K562 (cell line): Measurements from ENCODE around the gene HLF. TPM values are rescaled to one million over a fixed set of nuclear protein-coding genes. Genes with fewer than 3 reads are reported as not detected.
A peak's percentile ranks its signal among the peaks of the same experiment; 100 is the strongest.

ENCODE experiments used
- ATAC-seq: fragments of 200-7000 bp; cut with Tn5 transposase; 3 replicates; pipeline ENCODE4 v1.9.1; 2020; ENCODE audit warnings: moderate library complexity
- BruUV-seq: library from RNA; stranded (reverse); fragments of 400-500 nt; replicated peaks from 2 replicates; lab custom pipeline; 2021; lab: Mats Ljungman, UMichigan
- CTCF ChIA-PET: fragments of 300-600 bp; formaldehyde crosslinking; extraction: SDS; loops from one replicate; lab custom pipeline; 2021; ENCODE audit warnings: low intra/inter-chr PET ratio; lab: Yijun Ruan, JAX
- POLR2A ChIA-PET: fragments of 300-600, 350-650 bp; sonication (Branson Sonifier 250); formaldehyde crosslinking; extraction: SDS; loops from one replicate; lab custom pipeline; 2021; ENCODE audit warnings: antibody characterized with exemption, inconsistent platforms; lab: Yijun Ruan, JAX
- DNase-seq, 4 experiments: peaks; one replicate each; pipeline versions ENCODE4 v3.0.0 to v3.0.0-alpha.2; 2011 to 2018; ENCODE audit warnings: low spot score in 3 of 4, mixed read lengths in 3 of 4; ENCODE audit errors: extremely low read depth in 1 of 4
- FAIRE-seq: peaks from 2 replicates; lab custom pipeline; 2011; peaks lifted over from hg19 to GRCh38; lab: Jason Lieb, UNC
- H2AFZ ChIP-seq: 2 replicates; pipeline ENCODE4 v1.6.0; 2011; ENCODE audit warnings: low read depth, low read length, control low read depth, inconsistent platforms
- H3K27ac ChIP-seq: fragments of 200-600 bp; 3 replicates; pipeline ENCODE4 v1.8.0; 2011; ENCODE audit warnings: low read depth, mild to moderate bottlenecking, control low read depth, inconsistent platforms, low read length, moderate library complexity, mixed read lengths; ENCODE audit errors: extremely low read depth
- H3K27me3 ChIP-seq, 2 experiments: fragments of 300-600 bp in 1 of 2; 2 replicates in 1 of 2; 3 replicates in 1 of 2; pipeline versions ENCODE4 v1.6.0 to v1.8.0; 2011; ENCODE audit warnings: inconsistent platforms in 2 of 2, low read length in 2 of 2, mild to moderate bottlenecking in 1 of 2, mixed read lengths in 1 of 2, moderate library complexity in 1 of 2; ENCODE audit not compliant: control insufficient read depth in 2 of 2, insufficient read depth in 2 of 2
- H3K36me3 ChIP-seq: fragments of 300-600 bp; 3 replicates; pipeline ENCODE4 v1.8.0; 2011; ENCODE audit warnings: mild to moderate bottlenecking, low read length, inconsistent platforms; ENCODE audit not compliant: control insufficient read depth, insufficient read depth
- H3K4me1 ChIP-seq, 2 experiments: fragments of 200-600 bp in 1 of 2; replicated peaks in 1 of 2; 2 replicates in 1 of 2; 3 replicates in 1 of 2; pipeline versions ENCODE4 v1.5.1 to v1.8.0; 2011; ENCODE audit warnings: inconsistent platforms in 2 of 2, low read length in 2 of 2, mild to moderate bottlenecking in 1 of 2, mixed read lengths in 1 of 2, moderate library complexity in 1 of 2; ENCODE audit not compliant: control insufficient read depth in 2 of 2, insufficient read depth in 2 of 2
- H3K4me2 ChIP-seq: 2 replicates; pipeline ENCODE4 v1.6.1; 2011; ENCODE audit warnings: low read length, control low read depth, inconsistent platforms, mixed read lengths; ENCODE audit not compliant: insufficient read depth
- H3K4me3 ChIP-seq: fragments of 200-600 bp; sonication (generic), shearing (Covaris generic); 2 replicates; pipeline ENCODE4 v1.5.1; 2016; ENCODE audit warnings: control low read depth, inconsistent platforms
- H3K79me2 ChIP-seq: fragments of 200-600 bp; 3 replicates; pipeline ENCODE4 v1.8.0; 2011; ENCODE audit warnings: low read length, inconsistent platforms; ENCODE audit not compliant: control insufficient read depth, insufficient read depth
- H3K9ac ChIP-seq, 2 experiments: 2 replicates each; pipeline versions ENCODE4 v1.6.0 to v1.6.1; 2011; ENCODE audit warnings: low read depth in 2 of 2, low read length in 2 of 2, control low read depth in 1 of 2, inconsistent platforms in 1 of 2, mild to moderate bottlenecking in 1 of 2, mixed read lengths in 1 of 2; ENCODE audit not compliant: insufficient read depth in 1 of 2
- H3K9me1 ChIP-seq: one replicate; pipeline ENCODE4 v1.6.0; 2011; ENCODE audit warnings: inconsistent platforms, mild to moderate bottlenecking, low read length, moderate library complexity; ENCODE audit not compliant: control insufficient read depth, insufficient read depth
- H3K9me3 ChIP-seq: replicated peaks from 2 replicates; pipeline ENCODE4 v1.5.1; 2011; ENCODE audit warnings: low read depth, low read length, inconsistent platforms; ENCODE audit not compliant: control insufficient read depth, insufficient read depth
- H4K20me1 ChIP-seq: replicated peaks from 2 replicates; pipeline ENCODE4 v1.6.1; 2011; ENCODE audit warnings: low read length, inconsistent platforms, mixed read lengths; ENCODE audit not compliant: control insufficient read depth, insufficient read depth
- CREB3 ChIP-seq: fragments of 450-650 bp; conservative IDR thresholded peaks from 2 replicates; pipeline ENCODE4 v1.6.1; 2016; ENCODE audit warnings: missing genetic modification characterization, low read depth, mild to moderate bottlenecking, missing compliant biosample characterization, moderate library complexity
- NFE2L1 ChIP-seq: fragments of 450-650 bp; IDR thresholded peaks from 2 replicates; pipeline ENCODE4 v1.6.1; 2016; ENCODE audit warnings: missing genetic modification characterization, low read depth, mild to moderate bottlenecking, missing compliant biosample characterization, moderate library complexity, borderline replicate concordance
- ZBTB26 ChIP-seq: fragments of 450-650 bp; formaldehyde crosslinking; IDR thresholded peaks from 2 replicates; pipeline ENCODE4 v1.4.0; 2022; ENCODE audit warnings: missing genetic modification characterization
- ZBTB40 ChIP-seq, 2 experiments: fragments of 450-650 bp in 1 of 2; sonication (generic) in 1 of 2; formaldehyde crosslinking in 1 of 2; IDR thresholded peaks; 2 replicates each; pipeline versions ENCODE4 v1.7.1 to v1.9.0; 2016 to 2022; ENCODE audit warnings: inconsistent platforms in 1 of 2, mild to moderate bottlenecking in 1 of 2, missing genetic modification reagents in 1 of 2
- WGBS: fragments of 100-300 bp; shearing (Covaris generic); methylation state at CpG from one replicate; pipeline ENCODE4 v1.1.6; 2016; ENCODE audit warnings: low coverage, mixed read lengths; ENCODE audit not compliant: insufficient coverage; ENCODE audit errors: missing lambda C conversion rate; 5-methylcytosine and 5-hydroxymethylcytosine counted together
- in situ Hi-C: fragments of 300-500 bp; cut with MboI; formaldehyde crosslinking; loops from 4 replicates; pipeline ENCODE4 v1.15.0; 2018; ENCODE audit warnings: inconsistent platforms, mixed read lengths
- intact Hi-C: fragments of 100-400 bp; cut with micrococcal nuclease; formaldehyde crosslinking; loops from 2 replicates; pipeline ENCODE4 v1.14.2; 2022
- polyA plus RNA-seq, 8 experiments: library from polyadenylated mRNA; depleted of rRNA in 4 of 8; stranded (reverse) in 5 of 8; unstranded in 3 of 8; fragments of >200 nt; fragmentation: Nextera tagmentation in 2 of 8; fragmentation: Illumina TruSeq in 1 of 8; extraction: Ambion mirVana in 2 of 8; extraction: Trizol in 1 of 8; gene quantifications; 2 replicates each; pipeline versions ENCODE4 v1.2.1 to v1.2.3, GENCODE V29; 2011 to 2014; ENCODE audit warnings: inconsistent platforms in 1 of 8, missing spikeins in 1 of 8
- total RNA-seq, 7 experiments: library from RNA; depleted of rRNA in 6 of 7; stranded (reverse); fragments of >200 nt in 6 of 7; fragmentation: Illumina TruSeq in 2 of 7; extraction: Trizol in 2 of 7; gene quantifications; 2 replicates each; pipeline versions ENCODE4 v1.2.1 to v1.2.3, GENCODE V29; 2011 to 2021; ENCODE audit warnings: low replicate concordance in 1 of 7

The HLF gene
- total and polyA plus RNA-seq, 9 of the 15 experiments (the other 6 are each of a cell fraction or from before 2014, with no cell fraction given), result 0.03 to 0.24 (median 0.09) TPM

GRCh38 chr17:55347341-55347740, 82.6 kb downstream of the HLF start:
- no TSS peak for BruUV-seq
- no peak for TF ChIP-seq ZBTB40 (IDR thresholded peaks at IDR 0.05)
- no peak for TF ChIP-seq ZBTB40 (CRISPR knock-in tag; IDR thresholded peaks at IDR 0.05)
- no peak for TF ChIP-seq ZBTB26 (CRISPR knock-in tag)
- TF ChIP-seq CREB3 (tag), result 0 out of 2 replicates have a peak, but pooled peaks have one; percentile 44
- TF ChIP-seq NFE2L1 (tag), result no peak

More at GRCh38 chr17:55347341-55347740, 82.6 kb downstream of the HLF start:
- in situ Hi-C loops (no loop called here), intact Hi-C loops (loop anchor here (10.0 kb wide), 1 partner anchor 113 kb away; no protein-coding TSS in a partner anchor)
- Histone ChIP-seq H3K4me3 (no peak overlapping the region), H3K4me2 (no peak overlapping the region), H3K79me2 (no peaks in the 10 kb centered on the region), H3K27me3 (no peaks in the 10 kb centered on the region), H4K20me1 (no peaks in the 10 kb centered on the region), H3K27ac (no peak overlapping the region), H2AFZ (peak overlapping the region; percentile 46), H3K9ac (no peak overlapping the region), H3K9me1 (no peaks in the 10 kb centered on the region), H3K9me3 (0 out of 2 replicates have a peak, but pooled peaks cover 2% of the 10 kb centered on the region), H3K4me1 (peaks cover 18 to 33% of the 10 kb centered on the region in 2 experiments), H3K36me3 (no peaks in the 10 kb centered on the region)
- ChIA-PET POLR2A (interaction anchor here (0.6 to 1.4 kb wide), 4 partner anchors 9 to 387 kb away, joined by 3 to 5 read pairs (median 3); no protein-coding TSS in a partner anchor), CTCF (interaction anchor here (1.3 kb wide), 1 partner anchor 166 kb away, joined by 3 read pairs; no protein-coding TSS in a partner anchor)
- FAIRE-seq, result no peak
- no peak for ATAC-seq
- 83% methylated on average over 2 of the region's 2 CpGs for WGBS
- no peak for DNase-seq
